ENCODE results near the gene CXorf38.
"Not testable (repeated sequence)": the region's sequence is repeated elsewhere in the genome, so short reads cannot be mapped to it uniquely, and the experiment has no call there.

Gene CXorf38

GRCh38 chrX:40625294-40625693, 22.1 kb downstream of the CXorf38 start:
- DNase-seq: no peak

DNA sequence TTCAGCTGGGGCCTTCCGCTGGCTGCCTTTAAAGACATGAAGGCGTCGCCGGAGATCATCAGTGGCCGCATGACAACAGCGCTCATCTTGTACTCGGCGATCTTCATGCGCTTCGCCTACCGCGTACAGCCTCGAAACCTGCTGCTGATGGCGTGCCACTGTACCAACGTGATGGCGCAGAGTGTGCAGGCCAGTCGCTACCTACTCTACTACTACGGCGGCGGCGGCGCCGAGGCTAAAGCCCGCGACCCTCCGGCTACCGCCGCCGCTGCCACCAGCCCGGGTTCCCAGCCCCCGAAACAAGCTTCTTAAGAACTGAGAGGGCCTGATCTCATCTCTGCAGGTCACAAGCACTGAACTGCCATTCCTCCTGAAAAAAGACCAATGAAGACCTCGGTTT, 23.7 kb downstream of the CXorf38 start:
- no peak for DNase-seq

GRCh38 chrX:40623139-40623536, 24.2 kb downstream of the CXorf38 start, which contains the start of gene MPC1L:
Gene MPC1L, plus strand, starts transcription at chrX:40623428. Its CDS starts 138 bp downstream, at chrX:40623566.
- DNase-seq: no peak

DNA sequence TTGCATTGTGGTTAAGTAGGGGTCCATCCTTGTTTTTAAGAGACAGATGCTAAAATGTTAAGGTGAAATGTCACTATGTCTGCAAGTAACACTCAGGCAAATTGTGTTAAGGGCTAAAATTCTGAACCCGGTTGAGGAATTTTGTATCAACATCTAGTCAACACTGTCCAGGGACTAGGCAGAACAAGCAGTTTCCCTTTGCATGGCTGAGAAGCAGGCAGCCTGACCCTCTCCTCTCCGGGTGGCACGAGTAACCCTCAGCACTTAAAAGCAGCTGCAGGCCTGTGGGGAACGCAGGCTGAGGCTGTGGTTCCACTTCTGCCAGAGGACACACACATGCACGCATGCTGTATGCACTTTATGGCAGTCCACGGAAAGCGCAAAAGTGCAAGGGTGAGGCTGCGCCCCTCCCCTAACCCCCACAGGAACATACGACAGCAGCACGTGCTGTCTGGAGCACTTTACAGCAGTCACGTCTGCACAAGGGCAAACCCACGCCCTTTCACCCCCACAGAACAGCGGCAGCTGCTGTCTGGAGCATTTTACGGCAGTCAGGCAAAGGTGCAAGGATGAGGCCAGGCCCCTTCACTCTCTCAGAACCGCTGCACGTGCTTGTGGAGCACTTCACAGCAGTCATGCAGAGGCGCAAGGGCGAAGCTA, 24.8 kb downstream of the CXorf38 start:
- no peak for DNase-seq

DNA sequence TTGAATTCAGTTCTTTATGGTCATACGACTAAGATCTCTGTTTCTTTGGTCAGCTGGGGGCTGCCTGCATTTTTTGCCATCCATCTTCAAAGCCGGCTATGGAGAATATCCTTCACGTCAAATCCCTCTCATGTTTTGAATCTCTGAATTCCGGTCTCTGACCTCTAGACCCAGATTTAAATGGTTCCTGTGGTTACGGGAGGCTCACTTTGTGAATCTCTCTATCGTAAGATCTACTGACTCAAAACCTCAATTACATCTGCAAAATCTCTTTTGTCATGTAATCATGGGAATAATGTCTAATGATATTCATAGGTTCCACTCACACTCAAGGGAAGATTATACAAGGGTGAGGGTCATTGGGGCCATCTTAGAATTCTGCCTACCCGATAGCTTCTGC, 29.8 kb downstream of the CXorf38 start:
- DNase-seq: no peak

DNA sequence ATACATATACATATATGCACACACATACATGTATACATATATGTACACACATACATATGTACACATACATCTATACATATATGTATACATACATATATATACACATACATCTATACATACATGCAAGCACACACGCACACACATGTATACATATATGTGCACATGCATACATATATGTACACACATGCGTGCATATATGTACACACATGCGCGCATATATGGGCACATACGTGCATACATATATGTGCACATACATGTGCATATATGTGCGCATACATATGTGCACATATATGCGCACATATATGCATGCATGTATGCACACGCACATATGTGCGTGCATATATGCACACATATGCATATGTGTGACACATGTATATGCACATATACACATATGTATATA, 31.4 kb downstream of the CXorf38 start:
- no peak for DNase-seq

DNA sequence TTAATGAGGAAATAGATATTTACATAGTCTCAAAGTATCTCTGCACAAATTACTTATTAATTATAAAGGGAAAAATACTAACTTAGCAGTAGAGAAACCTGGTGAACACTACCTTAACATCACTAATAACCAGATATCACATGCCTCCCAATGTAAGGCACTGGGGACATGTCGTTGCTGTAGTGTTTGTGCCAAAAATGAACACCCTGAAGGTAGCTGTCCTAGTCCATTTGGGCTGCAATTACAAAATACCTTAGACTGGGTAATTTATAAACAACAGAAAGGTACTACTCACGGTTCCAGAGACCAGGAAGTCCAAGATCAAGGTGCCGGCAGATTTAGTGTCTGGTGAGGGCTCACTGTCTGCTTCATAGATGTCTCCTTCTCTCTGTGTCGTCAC, 34.9 kb downstream of the CXorf38 start:
- DNase-seq: no peak

- DNase-seq: no peak
Measured at GRCh38 chrX:40607381-40607780, 40.0 kb downstream of the CXorf38 start.

GRCh38 chrX:40603446-40603845, 43.9 kb downstream of the CXorf38 start:
- no peak for DNase-seq

GRCh38 chrX:40589616-40590321, 57.6 kb downstream of the CXorf38 start:
- DNase-seq: not testable (repeated sequence)

GRCh38 chrX:40587623-40588022, 59.7 kb downstream of the CXorf38 start:
- not testable (repeated sequence) for DNase-seq

DNA sequence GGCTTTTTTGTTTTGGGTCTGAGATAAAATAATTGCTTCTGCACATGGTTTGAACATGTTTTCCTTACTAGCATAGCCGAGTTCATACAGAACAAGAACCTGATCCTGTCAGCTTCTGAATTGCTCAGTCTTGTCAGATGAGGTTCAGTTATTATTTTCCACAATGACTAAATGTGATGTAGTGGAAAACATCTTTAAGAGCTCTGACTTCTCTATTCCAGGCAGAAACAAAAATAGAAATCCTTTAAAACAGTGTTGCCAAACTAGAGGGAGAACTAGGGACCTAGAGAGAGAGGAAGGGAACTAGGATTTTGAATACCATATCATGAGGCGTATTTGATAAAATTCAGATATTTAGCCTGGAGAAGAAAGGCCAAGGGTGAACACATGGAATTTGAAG, 64.5 kb downstream of the CXorf38 start:
- DNase-seq: no peak

- not testable (repeated sequence) for DNase-seq
Measured at GRCh38 chrX:40582178-40582577, 65.2 kb downstream of the CXorf38 start.

- DNase-seq: no peak
Measured at GRCh38 chrX:40581336-40581920, 65.9 kb downstream of the CXorf38 start.

DNA sequence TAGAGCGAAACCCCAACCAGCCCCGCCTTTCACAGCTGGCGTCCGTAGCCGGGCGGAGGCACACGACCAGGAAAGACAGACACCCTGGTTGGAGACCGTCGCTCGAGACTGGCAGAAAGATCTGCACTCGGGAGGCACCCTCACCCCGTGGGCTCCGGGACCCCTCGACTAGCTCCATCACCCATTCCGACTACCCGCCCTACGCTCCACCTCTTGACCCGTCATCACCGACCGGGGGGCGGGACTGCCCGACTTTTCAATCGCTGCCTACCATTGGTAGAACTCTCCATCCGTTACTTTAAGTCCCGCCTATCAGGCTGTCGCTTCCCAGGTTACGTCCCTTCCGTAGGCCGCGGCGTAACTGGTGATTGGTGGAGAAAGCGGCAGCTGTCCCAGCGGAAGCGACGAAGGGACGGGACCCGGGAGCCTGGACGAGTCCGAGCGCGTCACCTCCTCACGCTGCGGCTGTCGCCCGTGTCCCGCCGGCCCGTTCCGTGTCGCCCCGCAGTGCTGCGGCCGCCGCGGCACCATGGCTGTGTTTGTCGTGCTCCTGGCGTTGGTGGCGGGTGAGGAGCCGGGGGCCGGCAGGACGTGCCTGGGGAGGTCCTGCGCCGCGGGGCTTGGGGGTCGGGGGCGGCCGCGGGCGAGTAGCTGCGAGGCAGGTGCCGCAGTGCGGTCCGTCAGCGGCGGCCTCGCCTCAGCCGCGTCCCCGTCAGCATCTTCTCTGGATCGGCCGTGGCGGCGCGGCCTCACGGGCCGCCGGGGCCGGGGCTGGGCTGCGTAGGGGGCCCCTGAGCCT, 66.6 kb downstream of the CXorf38 start, which contains the start of gene ATP6AP2:
Gene ATP6AP2, plus strand, starts transcription at position 434 of the 799 bp plus-strand sequence. Its CDS starts 96 bp downstream, at position 530.
- peak; percentile 91 for DNase-seq

GRCh38 chrX:40579900-40580536, 67.3 kb downstream of the CXorf38 start:
- no peak for DNase-seq

DNA sequence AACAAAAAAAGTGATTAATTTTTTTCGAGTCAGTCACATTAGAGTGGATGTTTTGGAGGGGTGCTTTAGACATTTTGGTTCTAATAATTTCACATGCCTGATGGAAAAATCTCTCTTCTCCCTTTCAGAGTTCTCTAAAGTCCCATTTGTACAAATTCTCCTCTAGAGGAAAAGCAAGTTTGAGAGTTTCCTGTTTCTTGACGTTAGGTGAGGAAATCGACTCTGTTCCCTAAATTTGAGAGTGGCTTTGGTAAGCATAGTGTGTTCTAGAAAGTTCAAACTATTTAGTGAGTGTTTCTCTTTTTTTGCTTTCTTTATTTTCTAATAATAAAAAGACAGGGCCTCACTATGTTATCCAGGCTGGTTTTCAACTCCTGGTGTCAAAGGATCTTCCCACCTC, 68.2 kb downstream of the CXorf38 start:
- no peak for DNase-seq

DNA sequence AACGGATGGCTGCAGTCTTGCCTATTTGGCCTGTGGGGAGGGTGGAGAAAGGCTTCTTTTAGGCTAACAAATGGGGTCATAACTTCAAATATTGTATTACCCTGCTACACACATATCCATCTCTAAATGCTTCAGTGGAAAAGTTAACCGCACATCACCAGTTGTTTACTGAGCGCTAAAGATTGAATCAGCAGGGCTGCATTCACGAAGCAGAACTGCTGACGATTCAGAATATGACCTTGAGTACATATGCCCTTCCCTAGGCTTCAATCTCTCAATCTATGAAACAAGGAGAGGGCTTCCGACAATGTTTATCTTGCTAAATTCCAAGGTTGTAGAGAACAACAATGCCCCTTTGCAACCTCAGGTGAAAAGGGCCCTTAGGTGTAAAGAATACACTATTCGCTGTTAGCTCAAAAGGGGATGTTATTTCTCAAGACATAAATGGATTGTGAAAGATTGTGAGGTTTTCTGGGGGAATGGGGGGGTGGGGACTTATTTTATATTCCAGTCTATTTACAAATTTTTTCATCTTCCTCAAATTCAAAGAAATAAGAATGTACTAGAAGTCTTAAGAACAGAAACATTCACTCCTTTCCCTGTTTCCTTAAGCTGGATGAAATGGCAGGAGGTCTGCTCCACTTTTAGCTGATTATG, 69.2 kb downstream of the CXorf38 start:
- no peak for DNase-seq

All from NCI-H1694 treated with DMSO at 0.1 percent for 48 hours (cell line).